Esophagus squamous epithelium (tissue), 5 donors: ENCODE measurements around the gene OSGEPL1. TPM values are rescaled to one million over a fixed set of nuclear protein-coding genes. Genes with fewer than 3 reads are reported as not detected.
A peak's percentile ranks its signal among the peaks of the same experiment; 100 is the strongest.

Experiments used
- DNase-seq: peaks from one replicate; lab custom pipeline; 2025; lab: John Stamatoyannopoulos, UW
- H3K27ac ChIP-seq, 4 donors: fragments of 200-600 bp; sonication (generic); one replicate each; pipeline ENCODE4 v1.5.1; 2016 to 2019; ENCODE audit warnings: mild to moderate bottlenecking in 1 of 4
- H3K27me3 ChIP-seq, 4 donors: fragments of 200-600 bp; sonication (generic); 1 replicate in 3 of 4; 2 replicates in 1 of 4; pipeline versions ENCODE4 v1.5.1 to v1.6.0; 2017 to 2021; ENCODE audit warnings: antibody characterized with exemption in 1 of 4
- H3K36me3 ChIP-seq, 3 donors: fragments of 200-600 bp; sonication (generic); one replicate each; pipeline ENCODE4 v1.5.1; 2016 to 2019
- H3K4me1 ChIP-seq, 3 donors: fragments of 200-600 bp; sonication (generic); one replicate each; pipeline ENCODE4 v1.5.1; 2017 to 2019
- H3K4me3 ChIP-seq, 4 donors: fragments of 200-600 bp; sonication (generic); 1 replicate in 3 of 4; 2 replicates in 1 of 4; pipeline ENCODE4 v1.5.1; 2016 to 2019; ENCODE audit warnings: mild to moderate bottlenecking in 2 of 4, moderate library complexity in 1 of 4
- H3K9me3 ChIP-seq, 3 donors: fragments of 200-600 bp; sonication (generic); one replicate each; pipeline ENCODE4 v1.5.1; 2016 to 2019
- CTCF ChIP-seq, 6 experiments: fragments of 450-650 bp in 4 of 6; fragments of 200-600 bp in 2 of 6; sonication (generic) in 2 of 6; IDR thresholded peaks; one replicate each; pipeline ENCODE4 v1.5.1; 2016 to 2019; ENCODE audit warnings: antibody characterized with exemption in 6 of 6, mild to moderate bottlenecking in 4 of 6, moderate library complexity in 4 of 6
- POLR2A ChIP-seq, 4 donors: fragments of 450-650 bp; IDR thresholded peaks; one replicate each; pipeline ENCODE4 v1.6.1; 2017; ENCODE audit warnings: antibody characterized with exemption in 4 of 4, mild to moderate bottlenecking in 4 of 4, moderate library complexity in 3 of 4
- WGBS, 2 donors: methylation state at CpG; one replicate each; pipeline ENCODE4 v1.1.5; 2018; 5-methylcytosine and 5-hydroxymethylcytosine counted together
- intact Hi-C: fragments of 100-400 bp; cut with DNase I; formaldehyde crosslinking; loops from one replicate; pipeline ENCODE4 v1.15.0; 2022
- total RNA-seq, 4 donors: library from RNA; depleted of rRNA; stranded (reverse); fragments of >200 nt; gene quantifications; one replicate each; pipeline ENCODE4 v1.1.0, GENCODE V29; 2016
- donor health status: DM: yes; HTN: yes; CAD: no.

The OSGEPL1 gene
- total RNA-seq, 4 donors from 2014 or later = 2.8 to 8.7 (median 5.0) TPM

- intact Hi-C loops = no loop called here
- Histone ChIP-seq H3K4me1 (no peaks in the 10 kb centered on the region), H3K27me3 (no peaks in the 10 kb centered on the region), H3K36me3 (peaks cover 0 to 11% (median 0%) of the 10 kb centered on the region in 3 donors), H3K27ac (no peak overlapping the region), H3K4me3 (no peak overlapping the region), H3K9me3 (no peaks in the 10 kb centered on the region)
- WGBS, 2 donors = 29 to 48% methylated on average over 6 of the region's 6 CpGs
- DNase-seq = no peak
- TF ChIP-seq POLR2A (IDR thresholded peaks at IDR 0.05) = no peak
- TF ChIP-seq CTCF (IDR thresholded peaks at IDR 0.05) = peak; percentile 18 to 63 (median 48)
These were observed 64.3 kb downstream of the OSGEPL1 start for GRCh38 chr2:189698020-189698887.

Other genes with a start within 250 kb of the OSGEPL1 start
- gene SLC40A1, start 182.0 kb downstream of the OSGEPL1 start, total RNA-seq = 10 to 100 TPM in 2 of 4 donors, 1 to 10 TPM in 2; 5.4 to 34.1 (median 19.1) TPM
- gene ASNSD1, start 101.3 kb downstream of the OSGEPL1 start, total RNA-seq = 10 to 100 TPM; 32.4 to 72.0 (median 38.0) TPM
- gene ANKAR, start 88.1 kb downstream of the OSGEPL1 start, total RNA-seq = 10 to 100 TPM in 1 of 4 donors, 1 to 10 TPM in 3; 1.4 to 10.7 (median 1.9) TPM
- 10 to 100 TPM; 12.5 to 62.0 (median 38.7) TPM for gene ORMDL1, start 21.5 kb upstream of the OSGEPL1 start, total RNA-seq
- 10 to 100 TPM in 3 of 4 donors, 1 to 10 TPM in 1; 6.3 to 15.4 (median 13.2) TPM for gene PMS1, start 21.7 kb upstream of the OSGEPL1 start, total RNA-seq